ENCODE measurements around the gene CAMK1D. TPM values are rescaled to one million over a fixed set of nuclear protein-coding genes. Genes with fewer than 3 reads are reported as not detected.
"Not testable (repeated sequence)": the region's sequence is repeated elsewhere in the genome, so short reads cannot be mapped to it uniquely, and the experiment has no call there.

The CAMK1D gene
- total RNA-seq, 1 experiment from 2014 or later: 2.3 TPM

DNA sequence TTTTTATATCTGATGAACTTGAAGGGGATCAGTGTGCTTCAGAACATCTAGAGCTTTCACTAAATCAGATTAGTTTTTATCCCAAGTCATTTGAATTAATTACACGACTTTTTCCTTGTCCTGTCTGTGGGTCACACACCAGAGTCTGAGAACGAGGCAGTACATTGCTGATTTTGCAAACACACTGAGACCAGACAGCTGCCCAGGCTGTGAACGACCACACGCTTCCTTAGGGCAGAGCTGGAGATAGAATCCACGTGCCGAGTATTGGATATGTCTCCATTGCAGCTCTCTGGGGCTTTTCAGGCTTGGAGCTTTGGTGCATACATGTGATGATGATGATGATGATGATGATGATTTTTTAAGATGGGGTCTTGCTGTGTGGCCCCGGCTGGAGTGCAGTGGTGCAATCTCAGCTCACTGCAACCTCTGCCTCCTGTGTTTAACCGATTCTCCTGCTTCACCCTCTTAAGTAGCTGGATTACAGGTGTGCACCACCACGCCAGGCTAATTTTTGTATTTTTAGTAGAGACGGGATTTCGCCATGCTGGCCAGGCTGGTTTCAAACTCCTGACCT lies 81.1 kb downstream of the CAMK1D start:
- no peak for DNase-seq (ENCODE audit: low spot score)

GRCh38 chr10:12431151-12432101 lies 82.1 kb downstream of the CAMK1D start:
- DNase-seq (ENCODE audit: low spot score): no peak

- DNase-seq (ENCODE audit: low spot score): no peak
Measured at GRCh38 chr10:12432402-12433189, 83.2 kb downstream of the CAMK1D start.

GRCh38 chr10:12434277-12434676 lies 84.9 kb downstream of the CAMK1D start:
- no peak for DNase-seq (ENCODE audit: low spot score)

DNA sequence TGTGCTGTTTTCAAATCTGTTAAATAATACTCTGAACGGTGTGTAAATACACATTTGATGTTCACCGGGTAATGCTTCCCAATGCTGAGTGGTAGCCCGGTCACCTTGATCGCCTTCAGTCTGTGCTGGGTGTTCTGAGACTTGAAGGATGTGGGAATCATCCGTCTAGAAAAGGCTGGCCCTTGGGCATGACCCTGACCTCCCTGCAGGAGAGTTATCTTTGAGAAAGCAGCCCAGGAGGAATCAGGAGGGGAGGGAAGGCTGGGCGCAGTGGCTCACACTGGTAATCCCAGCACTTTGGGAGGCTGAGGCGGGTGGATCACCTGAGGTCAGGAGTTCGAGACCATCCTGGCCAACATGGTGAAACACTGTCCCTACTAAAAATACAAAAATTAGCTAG lies 85.3 kb downstream of the CAMK1D start:
- DNase-seq (ENCODE audit: low spot score): not testable (repeated sequence)

- no peak for DNase-seq (ENCODE audit: low spot score)
Measured at GRCh38 chr10:12435348-12435747, 86.0 kb downstream of the CAMK1D start.

- no peak for DNase-seq (ENCODE audit: low spot score)
Measured at GRCh38 chr10:12438919-12439692, 89.8 kb downstream of the CAMK1D start.

DNA sequence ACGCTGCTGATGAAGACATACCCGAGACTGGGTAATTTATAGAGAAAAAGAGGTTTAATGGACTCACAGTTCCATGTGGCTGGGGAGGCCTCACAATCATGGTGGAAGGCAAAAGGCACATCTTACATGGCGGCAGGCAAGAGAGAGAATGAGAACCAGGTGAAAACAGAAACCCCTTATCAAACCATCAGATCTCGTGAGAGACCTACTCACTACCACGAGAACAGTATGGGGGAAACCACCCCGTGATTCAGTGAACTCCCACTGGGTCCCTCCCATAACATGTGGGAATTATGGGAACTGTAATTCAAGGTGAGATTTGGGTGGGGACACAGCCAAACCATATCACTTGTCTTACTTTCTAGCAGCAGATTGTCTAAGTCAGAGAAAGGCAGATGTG lies 90.4 kb downstream of the CAMK1D start:
- not testable (repeated sequence) for DNase-seq (ENCODE audit: low spot score)

GRCh38 chr10:12443026-12443425 lies 93.7 kb downstream of the CAMK1D start:
- no peak for DNase-seq (ENCODE audit: low spot score)

- DNase-seq (ENCODE audit: low spot score): no peak
Measured at GRCh38 chr10:12444981-12445700, 95.8 kb downstream of the CAMK1D start.

DNA sequence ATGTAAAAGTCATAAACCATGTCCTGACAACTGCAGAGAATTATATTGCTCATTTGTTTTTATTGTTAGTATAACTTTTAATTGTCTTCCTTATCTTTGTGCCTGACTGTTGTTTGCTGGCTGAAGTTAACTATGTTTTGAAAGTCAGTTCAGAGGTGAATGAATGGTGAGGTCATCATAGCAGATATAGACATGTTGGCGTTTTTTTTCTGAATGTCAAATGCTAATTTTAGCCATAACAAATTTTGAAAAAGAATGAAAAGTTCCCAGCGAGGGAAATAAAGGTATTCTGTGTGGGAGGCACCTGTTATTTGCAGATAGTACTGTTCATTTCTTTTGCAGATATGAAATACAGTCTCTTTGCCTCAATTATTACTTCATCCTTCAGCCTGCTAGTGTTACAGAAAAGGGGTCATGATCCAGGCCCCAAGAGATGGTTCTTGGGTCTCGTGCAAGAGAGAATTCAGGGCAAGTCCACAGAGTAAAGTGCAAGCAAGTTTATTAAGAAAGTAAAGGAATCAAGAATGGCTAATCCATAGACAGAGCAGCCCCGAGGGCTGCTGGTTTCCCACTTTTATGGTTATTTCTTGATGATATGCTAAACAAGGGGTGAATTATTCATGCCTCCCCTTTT lies 96.5 kb downstream of the CAMK1D start:
- DNase-seq (ENCODE audit: low spot score): no peak

GRCh38 chr10:12448340-12448728 lies 99.0 kb downstream of the CAMK1D start:
- DNase-seq (ENCODE audit: low spot score): no peak

DNA sequence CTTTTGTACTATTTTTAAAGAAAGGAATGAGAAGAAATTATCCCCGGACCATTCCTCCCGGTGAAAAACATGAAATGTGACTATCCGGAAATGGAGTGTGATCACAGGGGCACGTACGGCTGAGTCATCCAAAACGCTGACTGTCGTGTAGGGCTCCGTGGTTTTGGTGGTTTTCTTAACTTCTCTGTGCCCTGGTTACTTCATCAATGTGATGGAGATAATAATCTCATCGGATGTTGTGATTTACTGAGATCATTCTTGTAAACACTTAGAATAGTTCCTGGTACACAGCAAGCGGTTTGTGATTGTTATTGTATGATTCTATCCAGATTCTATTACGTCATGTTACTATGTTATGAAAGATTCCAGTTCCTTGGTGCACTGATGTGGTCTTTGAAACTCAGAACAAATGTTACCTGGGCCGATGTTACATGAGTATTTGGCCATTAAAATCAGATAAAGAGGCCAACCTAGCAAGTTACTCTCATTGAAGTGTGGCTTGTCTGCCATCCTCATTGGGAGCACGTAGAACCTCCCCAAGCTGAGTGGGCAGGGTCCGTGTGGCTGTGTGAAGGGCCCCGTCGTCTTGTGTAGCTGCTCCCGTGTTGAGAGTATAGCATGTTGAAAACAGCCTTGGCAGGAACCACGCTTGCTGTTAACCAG lies 99.5 kb downstream of the CAMK1D start:
- peak; percentile 89 for DNase-seq (ENCODE audit: low spot score)

DNA sequence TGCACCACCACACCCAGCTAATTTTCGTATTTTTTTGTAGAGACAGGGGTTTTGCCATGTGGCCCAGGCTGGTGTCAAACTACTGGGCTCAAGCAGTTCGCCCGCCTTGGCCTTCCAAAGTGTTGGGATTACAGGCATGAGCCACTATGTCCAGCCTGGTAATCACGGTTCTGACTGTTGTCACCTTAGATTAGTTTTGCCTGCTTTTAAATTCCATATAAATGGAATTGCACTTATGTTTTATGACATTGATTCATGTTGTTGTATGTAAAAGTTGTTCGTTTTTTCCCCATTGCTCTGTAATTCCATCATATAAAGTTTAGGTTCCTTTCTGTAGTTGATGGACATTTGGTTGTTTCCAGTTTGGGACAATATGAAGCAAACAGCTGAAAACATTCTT lies 106.0 kb downstream of the CAMK1D start:
- DNase-seq (ENCODE audit: low spot score): no peak

- DNase-seq (ENCODE audit: low spot score): no peak
Measured at GRCh38 chr10:12455766-12456165, 106.4 kb downstream of the CAMK1D start.

DNA sequence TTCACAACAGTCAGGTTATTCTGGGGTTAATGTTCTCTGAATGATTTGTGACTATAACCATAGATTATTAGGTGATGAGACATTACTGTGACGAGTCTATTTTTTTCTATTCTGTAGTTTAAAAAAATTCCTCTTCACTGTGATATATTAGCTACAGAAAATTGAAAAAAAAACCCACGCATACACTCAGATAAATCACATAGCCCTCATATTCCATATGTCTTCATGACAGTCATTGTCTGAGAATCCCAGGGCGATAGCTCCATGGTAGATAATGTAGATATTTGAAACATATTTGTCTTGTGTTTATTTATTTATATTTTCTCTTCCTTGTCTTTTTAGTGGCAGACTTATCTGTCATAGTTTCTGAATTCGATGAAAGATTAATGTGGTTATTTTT lies 110.0 kb downstream of the CAMK1D start:
- DNase-seq (ENCODE audit: low spot score): no peak

DNA sequence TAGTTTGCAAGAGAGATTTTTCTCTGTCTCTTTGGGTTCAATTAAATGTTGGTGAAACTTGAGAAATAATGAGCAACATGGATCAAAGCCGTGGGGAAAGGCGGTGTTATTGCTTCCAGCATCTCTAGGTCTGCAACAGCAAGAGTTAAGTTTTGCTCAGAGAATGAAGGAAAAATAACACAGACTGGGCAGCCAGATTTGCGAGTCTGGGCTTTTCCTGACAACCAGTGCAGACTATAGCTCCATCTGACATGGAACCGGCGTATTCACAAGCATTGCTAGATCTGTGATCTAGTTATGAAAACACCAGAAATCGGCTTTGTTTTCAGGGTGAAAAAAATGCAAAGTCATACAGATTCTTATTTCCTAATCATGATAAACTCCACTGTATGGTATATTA lies 110.4 kb downstream of the CAMK1D start:
- no peak for DNase-seq (ENCODE audit: low spot score)

DNA sequence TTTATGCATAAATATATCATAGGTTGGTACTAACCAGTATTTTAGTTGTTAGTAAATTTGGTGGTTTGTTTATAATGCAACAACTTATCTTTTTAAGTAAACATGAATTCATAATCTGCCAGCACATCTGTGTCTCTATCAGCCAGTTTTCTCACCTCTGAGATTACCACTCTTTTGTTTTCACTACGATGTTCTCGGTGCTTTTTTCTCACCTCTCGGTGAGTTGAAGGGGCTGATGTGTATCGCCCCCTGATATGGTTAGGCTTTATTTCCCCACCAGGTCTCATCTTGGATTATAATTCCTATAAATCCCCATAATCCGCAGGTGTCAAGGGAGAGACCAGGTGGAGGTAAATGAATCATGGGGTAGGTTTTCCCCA lies 114.1 kb downstream of the CAMK1D start:
- no peak for DNase-seq (ENCODE audit: low spot score)

DNA sequence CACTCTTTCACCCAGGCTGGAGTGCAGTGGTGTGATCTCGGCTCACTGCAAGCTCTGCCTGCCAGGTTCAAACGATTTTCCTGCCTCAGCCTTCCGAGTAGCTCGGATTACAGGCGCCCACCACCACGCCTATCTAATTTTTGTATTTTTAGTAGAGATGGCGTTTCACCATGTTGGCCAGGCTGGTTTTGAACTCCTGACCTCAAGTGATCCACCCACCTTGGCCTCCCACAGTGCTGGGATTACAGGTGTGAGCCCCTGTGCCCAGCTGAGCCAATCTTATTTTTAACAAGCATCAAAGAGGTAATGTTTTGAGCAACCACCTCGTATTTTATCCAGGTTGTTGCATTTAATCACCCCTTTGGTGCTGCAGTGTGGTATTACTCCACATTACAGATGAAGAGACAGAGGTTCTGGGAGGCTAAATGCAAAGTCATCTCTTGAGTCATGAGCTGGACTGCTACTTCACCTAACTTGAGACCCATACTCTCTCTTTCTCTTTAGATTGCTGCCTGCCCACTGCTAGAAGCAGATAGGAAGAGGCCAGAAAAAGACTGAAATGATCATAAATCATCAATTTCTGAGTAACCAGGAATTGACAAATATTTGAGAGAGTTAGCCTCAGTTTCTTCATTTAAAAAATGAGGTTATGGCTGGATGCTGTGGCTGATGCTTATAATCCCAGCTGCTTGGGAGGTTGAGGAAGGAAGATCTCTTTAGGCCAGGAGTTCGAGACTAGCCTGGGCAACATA lies 116.2 kb downstream of the CAMK1D start:
- DNase-seq (ENCODE audit: low spot score): no peak

Data from H4 (cell line).